ENCODE measurements around the gene ANKRD9.

ANKRD9 gene

DNA sequence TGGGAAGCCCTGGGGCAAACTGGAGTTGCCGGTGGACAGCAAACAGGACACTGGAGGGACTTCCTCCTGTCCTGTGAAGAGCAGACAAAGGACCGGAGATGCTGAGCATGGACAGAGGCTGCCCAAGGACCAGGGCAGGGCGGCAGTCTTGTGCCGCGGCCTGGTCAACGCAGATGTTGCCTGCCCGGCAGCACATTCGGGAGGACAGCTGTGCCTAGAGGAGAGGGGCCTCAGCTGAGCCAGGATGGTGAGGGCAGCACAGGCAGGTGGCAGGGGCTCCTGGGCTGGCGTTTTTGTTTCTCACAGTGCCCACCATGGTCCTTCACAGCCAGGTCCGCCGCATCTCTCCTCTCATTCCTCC, 13.3 kb downstream of the ANKRD9 start:
- Histone ChIP-seq H3K36me3 (peaks cover 2% of the 10 kb centered on the region; the same call in 1 of the 2 replicates), H3K4me3 (ENCODE audit: low read depth, low read length) (no peak overlapping the region), H3K27ac (no peak overlapping the region), H3K27me3 (ENCODE audit: insufficient read depth, low read depth, severe bottlenecking) (no peaks in the 10 kb centered on the region), H3K9me3 (ENCODE audit: severe bottlenecking) (no peaks in the 10 kb centered on the region)
- no peak for DNase-seq
- TF ChIP-seq CTCF (IDR thresholded peaks at IDR 0.05; ENCODE audit: low read depth, low read length): no peak

DNA sequence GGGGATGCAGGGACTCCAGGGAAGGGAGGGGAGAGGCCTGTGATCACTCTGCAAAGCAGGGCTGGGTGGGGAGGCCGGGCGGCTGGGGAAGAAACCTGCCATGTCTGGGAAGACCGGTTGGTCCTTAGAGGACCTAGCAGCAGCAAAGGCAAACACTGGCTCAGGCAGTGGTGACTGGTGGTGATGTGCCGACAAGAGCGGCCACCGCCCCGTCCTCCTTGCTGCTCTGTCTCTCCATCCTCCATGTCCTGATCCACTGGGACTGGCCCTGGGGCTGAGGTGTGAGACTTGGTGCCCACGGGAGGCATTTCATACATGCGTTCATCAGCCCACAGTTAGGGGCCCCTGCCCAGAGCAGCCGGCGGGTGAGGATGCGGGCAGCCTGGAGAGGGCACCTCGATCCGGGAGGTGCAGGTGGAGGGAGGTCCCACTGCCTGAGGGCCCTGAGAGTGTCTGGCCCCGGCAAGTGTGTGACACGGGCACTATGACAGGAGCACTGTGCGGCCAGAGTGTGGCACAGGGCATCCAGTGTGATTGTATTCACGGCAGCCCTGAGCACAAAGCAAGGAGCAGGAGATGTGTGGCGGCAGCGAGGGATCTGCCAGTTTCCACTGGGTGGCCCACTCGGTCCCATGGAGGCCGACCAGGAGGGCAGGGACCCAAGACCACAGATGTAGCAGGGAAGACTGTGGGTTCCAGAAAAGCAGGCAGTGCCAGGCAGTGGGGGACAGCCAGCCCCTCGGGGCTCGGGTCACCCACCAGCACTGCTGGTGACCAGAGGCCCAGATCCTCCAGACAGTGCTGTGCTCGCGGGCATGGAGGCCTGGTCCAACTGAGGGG, 13.9 kb downstream of the ANKRD9 start:
- TF ChIP-seq CTCF (IDR thresholded peaks at IDR 0.05; ENCODE audit: low read depth, low read length): no peak
- Histone ChIP-seq H3K27ac (no peak overlapping the region), H3K9me3 (ENCODE audit: severe bottlenecking) (no peaks in the 10 kb centered on the region), H3K36me3 (peaks cover 2% of the 10 kb centered on the region; the same call in 1 of the 2 replicates), H3K4me3 (ENCODE audit: low read depth, low read length) (no peak overlapping the region), H3K27me3 (ENCODE audit: insufficient read depth, low read depth, severe bottlenecking) (no peaks in the 10 kb centered on the region)
- DNase-seq: no peak

DNA sequence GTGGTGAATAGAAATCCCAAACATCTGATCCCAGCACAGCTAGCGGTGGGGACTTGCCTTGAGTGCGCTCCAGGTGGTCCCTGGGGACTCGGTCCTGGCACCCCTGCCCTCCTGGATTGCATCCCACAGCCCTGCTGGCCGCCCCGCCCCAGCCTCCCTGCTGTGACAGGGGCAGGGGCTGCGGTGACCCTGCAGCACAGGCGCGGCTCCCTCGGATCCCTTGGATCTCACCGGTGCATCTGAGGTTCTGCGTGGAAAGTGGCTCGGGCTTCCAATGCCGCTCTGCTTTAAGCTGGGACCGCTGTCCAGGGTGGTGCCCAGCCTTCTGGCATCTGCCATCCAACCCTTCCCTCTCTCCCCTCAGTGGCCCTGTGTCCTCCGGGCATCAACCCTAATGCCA, 16.0 kb downstream of the ANKRD9 start:
- Histone ChIP-seq H3K27me3 (ENCODE audit: insufficient read depth, low read depth, severe bottlenecking) (no peaks in the 10 kb centered on the region), H3K27ac (no peak overlapping the region), H3K36me3 (no peaks in the 10 kb centered on the region), H3K9me3 (ENCODE audit: severe bottlenecking) (no peaks in the 10 kb centered on the region), H3K4me3 (ENCODE audit: low read depth, low read length) (no peak overlapping the region)
- TF ChIP-seq CTCF (IDR thresholded peaks at IDR 0.05; ENCODE audit: low read depth, low read length): no peak
- DNase-seq: no peak

DNA sequence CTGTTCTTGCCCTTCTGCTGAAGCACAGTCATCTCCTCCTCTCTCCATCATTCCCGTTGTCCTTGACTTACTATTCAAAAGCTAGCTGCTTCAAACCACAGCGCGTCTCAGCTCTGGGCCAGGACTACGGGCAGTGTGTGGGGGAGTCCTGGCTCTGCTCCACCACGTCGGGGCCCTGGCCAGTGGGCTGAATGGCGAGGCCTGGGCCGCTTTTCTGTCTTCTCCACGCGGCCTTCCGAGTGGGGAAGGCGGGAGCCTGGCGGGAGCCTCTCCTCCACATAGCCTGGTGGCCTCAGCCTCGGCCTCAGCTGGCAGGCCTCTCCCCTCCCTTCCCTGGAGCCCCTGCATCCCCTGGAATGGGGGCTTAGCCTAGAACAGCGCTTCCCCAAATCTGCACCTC, 16.5 kb downstream of the ANKRD9 start:
- no peaks in the 10 kb centered on the region for H3K27me3 ChIP-seq (ENCODE audit: insufficient read depth, low read depth, severe bottlenecking)
- DNase-seq: no peak
- H3K36me3 ChIP-seq: no peaks in the 10 kb centered on the region

GRCh38 chr14:102492531-102492910, 17.1 kb downstream of the ANKRD9 start:
- no peaks in the 10 kb centered on the region for H3K9me3 ChIP-seq (ENCODE audit: severe bottlenecking)
- no peaks in the 10 kb centered on the region for H3K27me3 ChIP-seq (ENCODE audit: insufficient read depth, low read depth, severe bottlenecking)
- H3K4me3 ChIP-seq (ENCODE audit: low read depth, low read length): no peak overlapping the region
- no peak overlapping the region for H3K27ac ChIP-seq
- TF ChIP-seq CTCF (IDR thresholded peaks at IDR 0.05; ENCODE audit: low read depth, low read length): no peak
- H3K36me3 ChIP-seq: no peaks in the 10 kb centered on the region
- no peak for DNase-seq

More for the DNA sequence above, 16.5 kb downstream of the ANKRD9 start:
- Histone ChIP-seq H3K27ac (no peak overlapping the region), H3K4me3 (ENCODE audit: low read depth, low read length) (no peak overlapping the region), H3K9me3 (ENCODE audit: severe bottlenecking) (no peaks in the 10 kb centered on the region)
- TF ChIP-seq CTCF (IDR thresholded peaks at IDR 0.05; ENCODE audit: low read depth, low read length): no peak

All from WERI-Rb-1 (cell line).